HG03103 (cell line): ENCODE data around the gene CRB2.

ENCODE experiments used
- ATAC-seq: cut with Tn5 transposase; IDR thresholded peaks from one replicate; pipeline ENCODE4 v1.9.1; 2021; ENCODE audit warnings: low read depth; ENCODE audit not compliant: unreplicated experiment

CRB2 gene

DNA sequence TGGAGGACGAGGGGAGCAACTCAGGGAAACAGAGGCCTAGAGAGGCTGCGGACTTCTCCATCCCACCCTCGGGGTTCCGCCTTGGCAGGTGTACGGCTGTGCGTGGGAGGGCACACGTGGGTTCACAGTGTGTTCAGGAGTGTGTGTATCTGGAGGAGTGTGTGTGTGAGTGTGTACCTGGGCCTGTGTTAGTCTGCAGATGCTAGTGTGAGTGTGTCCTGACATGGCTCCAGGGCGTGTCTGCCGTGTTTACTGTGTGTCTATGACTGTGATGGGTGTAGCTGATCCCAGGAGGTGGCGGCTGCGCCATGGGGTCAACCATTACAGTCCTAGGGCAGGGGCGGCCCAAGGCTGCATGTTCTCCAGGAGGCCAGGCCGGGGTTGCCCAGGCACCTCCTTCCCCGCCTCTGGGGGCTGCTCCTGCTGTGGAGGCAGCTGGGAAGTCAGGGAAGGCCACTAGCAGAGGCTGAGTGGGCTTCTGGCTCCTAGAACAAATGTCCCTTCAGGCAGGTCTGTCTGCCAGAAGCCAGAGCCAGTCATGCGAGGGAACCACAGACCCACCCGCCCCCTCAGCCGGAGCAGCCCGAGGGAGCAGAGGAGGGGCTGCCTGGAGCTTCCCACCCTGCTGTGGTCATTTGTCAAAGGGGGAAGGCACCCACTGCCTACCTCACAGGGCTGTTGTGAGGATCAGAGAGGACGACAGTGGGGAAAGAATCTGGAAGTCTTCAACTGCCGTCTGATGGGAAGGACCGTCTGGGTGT is 21.4 kb downstream of the CRB2 start:
- no peak for ATAC-seq

DNA sequence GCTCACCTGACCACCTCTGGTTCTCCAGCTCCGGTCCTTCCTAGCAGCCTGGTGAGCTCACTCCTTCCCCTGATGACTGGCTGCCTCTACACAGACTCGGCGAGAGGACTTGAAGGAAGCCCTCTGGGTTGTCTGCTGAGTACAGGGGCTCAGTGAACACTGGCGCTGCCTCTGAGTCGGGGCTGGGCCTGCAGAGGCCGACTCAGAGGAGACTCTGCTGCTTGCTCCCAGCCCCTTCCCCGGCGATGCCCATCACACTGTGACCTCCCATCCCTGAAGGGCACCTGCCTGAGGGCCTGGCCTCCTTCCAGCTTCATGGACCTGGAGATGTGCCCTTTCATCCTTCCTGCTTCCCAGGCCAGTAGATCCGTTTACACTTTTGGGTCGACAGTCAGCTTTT is 22.0 kb downstream of the CRB2 start:
- ATAC-seq = no peak

DNA sequence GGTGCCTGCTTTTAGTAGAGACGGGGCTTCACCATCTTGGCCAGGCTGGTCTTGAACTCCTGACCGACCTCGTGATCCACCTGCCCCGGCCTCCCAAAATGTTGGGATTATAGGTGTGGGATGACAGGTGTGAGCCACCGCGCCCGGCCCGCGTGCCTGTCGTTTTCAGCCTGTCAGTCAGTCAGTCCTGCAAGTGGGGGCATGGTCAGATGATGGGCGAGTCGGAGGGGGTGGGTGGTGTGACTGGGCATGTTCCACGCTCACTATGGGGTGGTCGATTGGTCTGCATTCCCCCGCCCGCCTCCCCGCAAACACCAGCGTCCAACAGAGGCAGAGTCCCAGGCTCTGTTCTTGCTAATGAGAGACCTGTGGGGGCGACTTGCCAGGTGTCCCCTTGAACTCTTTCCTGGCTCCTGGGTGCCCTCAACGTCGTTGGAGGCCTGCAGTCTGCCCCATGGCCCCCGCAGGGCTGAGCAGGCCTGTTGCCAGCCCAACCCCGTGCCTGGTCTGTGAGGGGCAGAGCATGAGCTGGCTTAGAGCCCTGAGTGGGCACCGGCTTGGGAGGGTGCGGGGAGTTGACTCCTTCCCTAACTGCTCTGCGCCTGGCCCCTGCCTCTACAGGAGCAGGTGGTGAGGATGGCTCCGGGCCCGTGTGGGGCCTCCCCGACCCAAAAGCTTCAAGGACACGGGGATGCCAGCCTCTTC is 23.1 kb downstream of the CRB2 start:
- no peak for ATAC-seq

DNA sequence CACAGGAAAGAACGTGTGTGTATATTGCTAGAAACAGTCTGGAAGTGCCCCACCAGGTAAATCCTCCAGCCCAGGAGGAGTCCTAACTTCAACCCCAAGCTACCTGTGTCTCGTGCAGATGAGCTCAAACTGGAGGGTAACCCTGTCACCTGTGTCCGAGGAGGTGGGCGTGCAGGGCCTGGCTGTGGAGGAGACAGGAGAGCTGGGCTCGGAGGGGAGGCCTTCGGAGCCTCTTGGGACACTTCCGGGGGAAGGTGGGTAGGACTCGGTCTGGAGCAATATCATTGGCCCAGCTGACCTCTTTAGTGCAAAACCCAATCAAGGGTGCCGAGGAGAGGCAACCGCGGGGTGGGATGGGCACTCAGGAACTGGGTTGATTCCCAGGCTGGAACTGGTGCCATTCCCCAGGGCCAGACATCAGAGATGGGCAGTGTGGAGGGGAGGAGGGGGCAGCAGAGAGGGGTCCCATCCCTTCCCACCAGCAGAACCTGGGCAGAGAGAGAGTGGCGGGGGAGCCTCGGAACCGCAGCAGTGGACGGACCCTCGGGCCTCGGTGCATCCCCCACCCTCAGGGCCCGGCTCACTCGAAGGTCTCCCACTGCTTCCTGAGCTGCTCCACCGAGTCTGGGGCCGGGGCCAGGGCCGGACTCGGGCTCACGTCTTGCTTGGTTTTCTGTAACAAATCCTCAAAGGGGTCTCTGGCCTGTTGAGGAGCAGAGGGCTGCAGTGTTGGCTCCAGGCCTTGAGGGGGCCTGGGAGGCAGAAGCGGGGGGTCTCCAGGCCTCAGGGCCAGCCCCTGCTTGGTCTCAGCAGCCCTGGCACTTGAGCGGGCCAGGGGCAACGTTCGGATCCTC is 25.1 kb downstream of the CRB2 start:
- ATAC-seq = no peak

DNA sequence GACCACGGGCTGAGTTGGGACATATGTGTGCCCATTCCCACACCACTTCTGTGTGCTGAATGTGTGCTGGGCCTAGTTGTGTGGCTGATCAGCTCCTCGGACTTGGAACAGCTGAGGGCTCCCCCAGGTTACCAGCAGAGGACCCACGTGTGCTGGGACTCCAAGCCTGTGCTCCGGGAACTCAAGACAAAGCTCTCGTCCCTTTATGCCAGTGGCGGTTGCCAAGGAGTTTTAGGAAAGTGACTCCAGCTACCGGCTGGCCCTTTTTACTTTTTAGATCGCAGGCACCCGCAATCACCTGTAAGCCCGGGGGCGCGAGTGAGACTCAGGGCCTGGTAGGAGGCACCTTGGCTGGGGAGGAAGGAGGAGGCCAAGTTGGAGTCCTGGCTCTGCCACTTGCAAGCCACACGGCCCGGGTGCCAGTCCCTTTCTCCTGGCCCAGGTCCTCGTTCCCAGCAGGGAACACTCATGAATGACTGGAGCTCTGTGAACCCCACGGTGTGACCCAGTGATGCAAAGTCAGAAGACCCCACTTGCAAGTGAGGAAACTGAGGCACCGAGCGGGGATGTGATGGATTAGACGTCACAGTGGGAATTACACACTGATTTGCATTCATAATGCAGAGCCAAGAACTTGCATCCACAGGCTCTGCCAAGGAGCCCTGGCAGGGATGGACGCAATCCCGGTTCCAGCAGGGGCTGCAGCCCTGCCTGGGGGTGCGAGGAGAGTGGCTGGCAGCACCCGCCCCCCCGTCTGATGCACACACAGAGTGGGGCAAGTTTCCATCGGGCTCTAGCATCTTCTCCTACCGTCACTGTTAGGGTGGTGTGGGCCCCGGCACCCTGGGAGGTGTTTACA is 26.9 kb downstream of the CRB2 start:
- ATAC-seq = no peak

DNA sequence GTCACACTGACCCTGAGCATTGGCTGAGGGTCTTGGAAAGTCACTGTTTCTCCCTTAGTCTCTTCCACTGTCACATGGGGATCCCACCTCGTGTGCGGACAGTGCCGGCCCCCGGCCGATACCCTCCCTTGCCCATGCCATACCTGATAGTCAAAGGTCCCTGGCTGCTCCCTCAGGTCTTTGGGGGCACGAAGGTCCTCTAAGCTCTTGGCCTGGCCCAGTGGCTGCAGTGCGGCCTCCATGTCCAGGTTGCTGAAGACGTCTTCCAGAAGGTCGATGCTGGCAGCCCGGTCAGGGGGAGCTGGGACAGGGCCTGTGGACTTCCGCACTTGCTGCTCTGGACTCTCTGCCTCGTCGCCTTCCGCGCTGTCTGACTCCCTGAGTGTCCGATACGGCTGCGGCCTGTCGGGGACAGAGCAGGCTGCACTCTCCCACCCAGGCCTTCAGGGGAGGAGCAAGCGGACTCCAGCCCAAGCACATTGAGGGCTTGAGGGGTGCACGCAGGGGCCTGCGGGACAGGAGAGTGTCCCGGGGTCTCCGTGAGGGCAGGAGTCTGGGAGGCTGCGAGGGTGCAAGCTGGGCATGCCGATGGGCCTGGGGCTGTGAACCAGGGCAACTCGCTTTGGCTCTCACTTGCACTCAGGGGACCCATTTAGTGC is 27.6 kb downstream of the CRB2 start:
- ATAC-seq = no peak

DNA sequence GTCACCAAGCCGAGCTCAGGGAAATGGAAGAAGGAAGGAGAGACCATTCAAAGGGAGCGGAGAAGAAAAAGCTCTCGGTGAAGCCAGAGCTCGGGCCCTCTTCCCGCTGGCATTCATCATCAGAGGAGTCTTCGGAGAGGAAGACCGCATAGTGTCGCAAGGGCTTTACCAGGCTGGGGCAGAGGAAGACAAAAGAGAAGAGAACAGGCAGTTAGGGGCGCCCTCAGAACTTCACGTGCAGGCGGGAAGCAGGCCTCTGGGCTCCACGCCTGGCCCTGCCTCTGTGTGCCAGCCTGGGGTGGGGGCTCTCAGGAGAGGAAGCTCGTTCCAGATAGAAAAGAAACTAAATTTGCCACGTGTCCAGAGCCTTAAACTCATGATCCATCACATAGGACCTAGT is 31.7 kb downstream of the CRB2 start:
- no peak for ATAC-seq

DNA sequence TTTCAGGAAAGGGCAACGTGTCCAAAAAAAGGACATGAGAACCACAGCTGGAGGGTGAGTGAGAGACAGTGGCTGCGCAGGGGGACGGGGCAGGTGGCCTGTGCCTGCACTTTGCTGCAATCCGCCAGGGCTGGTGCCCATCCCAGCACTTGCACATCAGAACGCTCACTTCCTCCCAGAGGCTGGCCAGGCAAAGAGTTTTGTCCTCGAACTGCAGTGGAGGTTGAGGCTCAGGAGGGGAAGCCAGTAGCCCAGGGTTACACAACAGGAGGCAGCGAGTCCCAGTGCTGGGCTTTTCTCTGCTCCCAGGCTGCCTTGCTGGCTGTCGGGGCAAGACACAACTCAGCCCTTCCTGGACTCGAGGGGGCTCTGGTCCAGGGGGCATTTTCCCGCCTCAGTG is 33.1 kb downstream of the CRB2 start:
- ATAC-seq = no peak

DNA sequence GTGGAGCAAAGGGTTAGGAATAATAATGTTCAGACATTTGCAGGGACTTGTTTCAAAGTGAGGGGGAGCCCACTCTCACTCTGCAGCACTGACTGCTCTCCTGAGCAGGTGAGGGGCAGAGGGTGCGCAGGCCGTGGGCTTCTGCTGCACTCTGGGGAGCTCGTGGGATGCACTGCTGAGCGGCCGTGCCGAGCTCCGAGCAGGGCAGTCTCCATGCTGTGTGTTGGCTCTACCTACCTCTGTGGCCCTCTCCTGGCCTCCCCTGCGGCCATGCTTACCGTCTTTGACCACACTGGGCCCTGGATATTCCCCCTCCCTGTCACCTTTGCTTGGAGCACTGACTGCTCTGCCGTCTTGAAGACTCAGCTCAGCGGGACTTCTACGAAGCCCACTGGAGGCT is 33.7 kb downstream of the CRB2 start:
- ATAC-seq = no peak

DNA sequence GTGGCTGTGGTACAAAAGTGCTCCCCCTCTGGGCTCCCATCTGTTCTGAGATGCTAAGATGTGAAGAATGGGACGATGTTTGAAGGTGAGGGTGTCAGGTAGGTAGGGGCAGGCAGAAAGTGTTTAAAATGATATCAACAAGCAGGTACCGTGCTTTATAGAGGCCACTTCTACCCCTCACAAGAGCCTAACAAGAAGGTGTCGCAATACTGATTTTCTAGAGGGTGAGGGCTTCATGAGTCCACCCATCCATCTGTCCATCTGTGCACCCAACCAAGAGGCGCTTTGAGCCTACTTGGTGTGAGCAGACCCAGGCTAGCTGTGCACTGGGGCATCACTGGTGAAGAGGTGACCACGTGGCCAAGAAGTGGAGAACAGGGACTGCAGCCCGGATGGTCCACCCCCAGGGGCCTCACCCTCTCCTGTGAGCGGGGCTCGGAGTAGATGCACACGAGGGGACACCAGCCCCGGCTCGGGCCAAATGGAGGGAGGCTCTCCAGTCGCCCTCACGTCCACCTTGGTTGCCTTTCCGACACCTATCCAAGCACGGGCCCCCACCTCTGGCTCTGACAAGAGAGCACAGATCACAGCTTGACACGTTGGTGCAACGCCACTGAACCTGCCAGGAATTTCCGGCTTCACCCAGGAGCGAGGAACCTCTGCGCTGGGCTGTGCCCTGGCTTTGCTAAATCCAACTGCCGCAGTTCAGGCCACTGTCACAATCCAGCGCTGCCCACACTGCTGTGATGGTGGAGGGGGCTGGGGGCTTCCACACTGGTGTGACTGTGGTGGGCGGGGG is 34.5 kb downstream of the CRB2 start:
- no peak for ATAC-seq

DNA sequence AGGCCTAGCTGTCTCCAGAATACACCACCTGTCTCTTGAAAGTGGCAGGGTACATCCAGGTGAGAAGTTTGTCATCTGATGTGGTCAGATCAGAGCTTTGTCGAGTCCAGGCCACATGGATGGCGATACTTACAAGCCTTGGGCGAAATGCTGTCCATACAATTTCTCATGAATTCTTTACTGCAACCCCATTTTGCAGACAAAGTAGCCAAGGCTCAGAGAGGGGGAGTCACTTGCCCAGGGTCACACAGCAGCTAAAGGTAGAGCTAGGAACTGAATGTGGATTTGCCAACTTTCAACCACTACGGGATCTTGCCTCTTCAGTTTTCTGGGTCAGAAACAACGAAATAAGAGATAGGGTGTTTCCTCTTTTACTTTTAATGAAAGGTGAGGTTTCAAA is 35.2 kb downstream of the CRB2 start:
- ATAC-seq = no peak

DNA sequence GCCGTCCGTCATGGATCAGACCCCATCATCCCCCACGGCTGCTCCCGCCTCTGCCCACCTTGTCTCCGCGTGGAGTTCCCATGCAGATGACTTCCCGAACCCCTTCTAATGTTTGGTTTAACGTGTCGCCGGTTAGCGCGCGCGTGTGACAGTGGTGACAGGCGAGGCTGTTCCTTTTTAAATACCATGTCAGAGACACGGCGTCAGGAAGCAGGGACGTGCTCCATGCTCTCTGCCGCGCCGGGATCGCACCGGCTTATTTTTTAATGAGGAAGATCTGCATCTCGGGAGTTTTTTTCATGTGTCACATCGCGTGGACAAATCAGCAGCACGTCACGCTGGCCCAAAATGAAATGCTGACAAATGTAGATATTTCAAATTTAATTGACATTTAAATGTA is 35.9 kb downstream of the CRB2 start:
- no peak for ATAC-seq

DNA sequence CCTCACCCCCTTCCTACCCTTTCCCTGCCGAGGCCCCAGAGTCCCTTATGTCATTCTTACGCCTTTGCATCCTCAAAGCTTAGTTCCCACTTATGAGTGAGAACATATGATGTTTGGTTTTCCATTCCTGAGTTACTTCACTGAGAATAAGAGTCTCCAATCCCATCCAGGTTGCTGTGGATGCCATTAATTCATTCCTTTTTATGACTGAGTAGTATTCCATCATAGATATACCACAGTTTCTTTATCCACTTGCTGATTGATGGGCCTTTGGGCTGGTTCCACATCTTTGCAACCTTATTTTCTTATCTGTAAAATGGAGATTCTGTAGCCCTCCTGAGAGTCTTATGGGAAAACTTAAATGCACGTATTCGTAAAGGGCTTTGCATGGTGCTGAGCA is 36.8 kb downstream of the CRB2 start:
- ATAC-seq = no peak

DNA sequence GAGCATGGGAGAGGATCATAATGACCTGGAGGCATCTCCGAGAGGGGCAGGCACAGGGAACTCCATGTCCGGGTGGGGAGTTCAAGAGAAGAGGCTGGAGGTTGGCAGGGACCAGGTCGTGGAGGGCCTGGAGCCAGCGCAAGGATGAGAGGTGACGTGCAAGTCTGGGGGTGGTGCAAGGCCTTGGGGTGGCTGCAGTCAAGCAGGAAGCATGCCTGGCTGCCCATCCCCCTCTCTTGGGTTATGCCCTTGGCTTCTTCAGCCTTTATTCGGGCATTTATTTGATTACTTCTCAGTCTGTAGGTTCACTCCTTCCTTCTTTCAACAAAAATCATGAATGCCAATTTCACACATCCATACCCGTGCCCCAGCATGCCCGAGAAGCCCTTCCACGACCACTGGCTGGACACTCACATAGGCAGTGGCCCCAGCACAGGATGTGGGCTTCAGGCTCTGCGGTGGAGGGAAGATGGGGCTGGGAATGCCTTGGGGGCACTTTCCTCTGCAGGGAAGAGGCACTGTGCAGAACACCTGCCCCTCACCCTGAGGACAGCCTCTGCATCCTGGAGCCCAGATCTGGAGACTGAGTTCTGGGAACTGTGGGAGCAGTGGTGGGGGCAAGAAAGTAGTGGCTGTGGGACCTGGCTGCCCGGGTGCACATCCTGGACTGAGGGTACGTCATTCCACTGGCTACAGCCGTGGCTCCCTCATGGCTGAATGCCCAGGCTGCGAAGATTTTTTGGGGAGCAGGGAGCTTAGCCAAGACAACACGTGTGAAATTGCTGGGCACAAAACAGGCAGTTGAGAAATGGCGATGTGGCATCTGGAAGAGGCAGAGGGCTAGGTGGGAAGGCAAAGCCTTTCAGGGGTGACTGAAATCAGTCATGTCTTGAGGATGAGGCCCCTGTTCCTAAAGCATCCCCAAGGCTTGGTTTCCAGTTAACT is 38.6 kb downstream of the CRB2 start:
- ATAC-seq = no peak

DNA sequence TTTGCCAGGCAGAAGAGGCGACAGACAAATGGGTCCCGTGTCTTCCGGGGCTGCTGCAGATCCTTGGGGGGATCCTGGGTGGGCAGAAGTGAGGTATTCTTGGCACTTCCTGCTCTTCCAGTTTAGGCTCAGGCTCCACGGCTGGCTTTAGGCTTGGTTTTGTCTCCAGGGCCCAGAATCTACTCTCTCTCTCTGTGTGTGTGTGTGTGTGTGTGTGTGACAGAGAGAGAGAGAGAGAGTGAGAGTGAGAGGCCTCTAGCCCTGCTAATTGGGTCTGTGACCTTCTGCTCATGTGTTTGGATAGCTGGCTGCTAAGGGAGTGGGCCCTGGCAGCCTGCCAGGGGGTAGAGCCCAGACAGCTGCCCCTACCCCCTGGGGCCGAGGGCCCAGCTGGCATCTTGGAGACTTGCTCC is 39.3 kb downstream of the CRB2 start:
- no peak for ATAC-seq

DNA sequence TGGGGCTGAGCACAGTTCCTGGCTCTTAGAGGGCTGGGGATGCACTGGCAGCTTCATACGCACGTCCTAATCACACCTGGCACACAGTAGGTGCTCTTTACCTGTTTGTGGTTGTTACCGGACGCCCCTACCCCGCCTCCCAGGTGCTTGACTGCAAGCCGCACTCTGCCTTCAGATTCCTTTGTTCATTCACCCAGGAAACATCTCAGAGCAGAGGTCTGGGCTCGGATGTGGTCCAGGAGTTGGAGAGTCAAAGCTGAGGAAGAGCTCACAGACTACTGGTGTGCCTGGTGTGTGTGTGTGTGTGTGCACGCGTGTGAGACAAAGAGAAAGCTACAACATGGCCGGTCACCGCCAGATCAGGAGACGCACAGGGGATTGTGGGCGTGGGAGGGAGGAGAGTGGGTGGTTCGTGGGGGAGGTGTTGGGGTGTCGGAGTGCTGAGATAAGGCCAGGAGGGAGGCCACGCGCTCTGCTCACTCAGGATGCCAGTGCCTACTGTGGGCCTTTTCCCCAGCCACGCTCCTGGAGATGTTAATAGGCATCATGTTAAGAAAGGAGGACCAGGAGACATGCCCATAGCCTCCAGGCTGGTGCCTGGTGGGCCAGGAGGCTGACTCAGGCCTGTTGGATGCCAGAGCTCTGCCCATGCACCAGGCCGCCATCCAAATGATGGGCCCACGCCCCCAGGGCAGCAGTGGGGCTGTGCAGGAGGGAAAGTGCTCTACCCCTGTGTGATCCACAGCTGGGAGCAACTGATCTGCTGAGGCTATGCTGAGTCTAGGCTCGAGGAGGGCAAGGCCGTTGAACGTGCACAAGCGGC is 39.9 kb downstream of the CRB2 start:
- ATAC-seq = no peak

DNA sequence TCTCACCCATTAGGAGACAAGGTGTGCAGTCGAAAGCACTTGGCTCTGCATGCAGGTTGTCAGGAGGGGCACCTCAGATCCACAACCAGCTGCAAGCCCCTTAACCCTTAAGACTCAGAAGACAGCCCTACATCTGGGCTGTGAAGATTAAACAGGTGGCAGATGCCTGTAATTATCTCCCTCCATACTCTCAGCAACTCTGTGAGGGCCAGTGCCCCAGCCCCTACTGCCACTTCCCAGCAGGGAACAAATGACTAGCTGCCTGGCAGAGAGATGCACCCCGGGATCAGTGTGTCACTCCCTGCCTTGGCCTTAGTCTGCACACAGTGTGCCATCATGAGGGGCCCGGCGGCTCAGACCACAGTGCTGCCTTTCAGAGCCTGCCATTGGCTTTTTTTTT is 42.0 kb downstream of the CRB2 start:
- no peak for ATAC-seq
